OCI-LY7 (cell line): ENCODE measurements around the gene AKR7A2. TPM values are rescaled to one million over a fixed set of nuclear protein-coding genes. Genes with fewer than 3 reads are reported as not detected.
A peak's percentile ranks its signal among the peaks of the same experiment; 100 is the strongest.

ENCODE experiments used
- BruUV-seq: library from RNA; stranded (reverse); fragments of 400-500 nt; replicated peaks from 2 replicates; lab custom pipeline; 2021; lab: Mats Ljungman, UMichigan
- CTCF ChIA-PET: fragments of 300-600 bp; sonication (Branson Sonifier 250); formaldehyde crosslinking; loops from one replicate; lab custom pipeline; 2022; ENCODE audit warnings: antibody characterized with exemption; ENCODE audit not compliant: unreplicated experiment; lab: Charles Lee
- POLR2A ChIA-PET: fragments of 300-600 bp; sonication (Branson Sonifier 250); formaldehyde crosslinking; loops from one replicate; lab custom pipeline; 2022; ENCODE audit warnings: antibody characterized with exemption; lab: Charles Lee
- DNase-seq: peaks from one replicate; pipeline ENCODE4 v3.0.0-alpha.2; 2015; ENCODE audit warnings: low spot score
- H2AFZ ChIP-seq: fragments of 200-600 bp; sonication (generic), shearing (Covaris generic); 2 replicates; pipeline ENCODE4 v1.6.1; 2014; ENCODE audit warnings: mild to moderate bottlenecking, antibody characterized with exemption, low read length, moderate library complexity
- H3K27ac ChIP-seq: fragments of 200-600 bp; sonication (generic); 2 replicates; pipeline ENCODE4 v1.5.1; 2014; ENCODE audit warnings: mixed run types, low read depth, mild to moderate bottlenecking, moderate library complexity, low read length, inconsistent platforms; ENCODE audit not compliant: poor library complexity, severe bottlenecking
- H3K36me3 ChIP-seq: fragments of 200-600 bp; sonication (generic); 2 replicates; pipeline ENCODE4 v1.6.1; 2014; ENCODE audit warnings: mild to moderate bottlenecking, antibody characterized with exemption, low read length, moderate library complexity, mixed read lengths; ENCODE audit not compliant: insufficient read depth
- H3K4me1 ChIP-seq: fragments of 200-600 bp; sonication (generic); 2 replicates; pipeline ENCODE4 v1.5.1; 2014; ENCODE audit warnings: mild to moderate bottlenecking, low read length; ENCODE audit not compliant: insufficient read depth, poor library complexity, severe bottlenecking
- H3K4me2 ChIP-seq: fragments of 200-600 bp; sonication (generic); 2 replicates; pipeline ENCODE4 v1.6.1; 2014; ENCODE audit warnings: mild to moderate bottlenecking, low read length
- H3K4me3 ChIP-seq: fragments of 200-600 bp; sonication (generic); 2 replicates; pipeline ENCODE4 v1.5.1; 2014; ENCODE audit warnings: mild to moderate bottlenecking, low read depth, low read length; ENCODE audit not compliant: poor library complexity, severe bottlenecking
- H3K79me2 ChIP-seq: fragments of 200-600 bp; sonication (generic); 2 replicates; pipeline ENCODE4 v1.6.1; 2016; ENCODE audit warnings: low read depth, mild to moderate bottlenecking, low read length, moderate library complexity, mixed read lengths; ENCODE audit not compliant: insufficient read depth
- H3K9me2 ChIP-seq: fragments of 200-600 bp; sonication (generic); 2 replicates; pipeline ENCODE4 v1.6.1; 2016; ENCODE audit warnings: mild to moderate bottlenecking, low read length, mixed read lengths; ENCODE audit not compliant: insufficient read depth
- H3K9me3 ChIP-seq: fragments of 200-600 bp; sonication (generic); 2 replicates; pipeline ENCODE4 v1.6.1; 2014; ENCODE audit warnings: mild to moderate bottlenecking, mixed run types, low read length, mixed read lengths
- H4K20me1 ChIP-seq: fragments of 200-600 bp; sonication (generic); 2 replicates; pipeline ENCODE4 v1.6.1; 2014; ENCODE audit warnings: mild to moderate bottlenecking, antibody characterized with exemption, low read length, moderate library complexity, mixed read lengths; ENCODE audit not compliant: insufficient read depth
- EZH2phosphoT487 ChIP-seq: fragments of 200-600 bp; sonication (generic); IDR thresholded peaks from 2 replicates; pipeline ENCODE4 v1.6.1; 2018; ENCODE audit warnings: low read depth, borderline replicate concordance, mild to moderate bottlenecking, mixed run types, antibody characterized with exemption, low read length, moderate library complexity, mixed read lengths
- intact Hi-C: fragments of 100-400 bp; cut with micrococcal nuclease; formaldehyde crosslinking; loops from one replicate; pipeline ENCODE4 v1.10.0; 2022; ENCODE audit not compliant: unreplicated experiment
- total RNA-seq, 2 experiments: library from RNA; depleted of rRNA in 1 of 2; stranded (reverse); fragments of >200 nt in 1 of 2; shearing (Covaris generic) in 1 of 2; gene quantifications; 2 replicates each; pipeline ENCODE4 v1.2.3, GENCODE V29; 2014 to 2022
- TF ChIP-seq, protein P1 (sequence below): fragments of 200-600 bp; sonication (generic); conservative IDR thresholded peaks from 2 replicates; pipeline ENCODE4 v1.5.1; 2014; ENCODE audit warnings: mild to moderate bottlenecking, antibody characterized with exemption, low read length, moderate library complexity, mixed read lengths

The AKR7A2 gene
- total RNA-seq, 2 experiments from 2014 or later: 54.2 to 75.2 TPM

DNA sequence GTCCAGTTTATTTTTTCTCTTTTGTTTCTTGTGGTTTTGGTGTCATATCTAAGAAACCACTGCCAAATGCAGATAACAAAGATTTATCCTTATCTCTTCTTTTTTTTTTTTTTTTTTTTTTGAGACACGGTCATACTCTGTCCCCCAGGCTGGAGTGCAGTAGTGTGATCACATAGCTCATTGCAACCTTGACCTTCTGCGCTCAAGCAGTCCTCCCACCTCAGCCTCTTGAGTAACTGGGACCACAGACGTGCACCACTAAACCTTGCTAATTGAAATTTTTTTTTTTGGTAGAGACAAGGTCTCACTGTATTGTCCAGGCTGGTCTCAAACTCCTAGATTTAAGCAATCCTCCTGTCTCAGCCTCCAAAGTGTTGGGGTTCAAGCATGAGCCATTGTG lies 9.1 kb upstream of the AKR7A2 start:
- Histone ChIP-seq H3K9me2 (no peaks in the 10 kb centered on the region), H2AFZ (no peak overlapping the region), H3K4me3 (no peak overlapping the region), H3K36me3 (peaks cover 27% of the 10 kb centered on the region), H3K4me2 (no peak overlapping the region), H4K20me1 (no peaks in the 10 kb centered on the region), H3K27ac (no peak overlapping the region), H3K4me1 (peaks cover 15% of the 10 kb centered on the region), H3K79me2 (no peaks in the 10 kb centered on the region), H3K9me3 (no peaks in the 10 kb centered on the region)
- POLR2A ChIA-PET: no interaction called here
- CTCF ChIA-PET: no interaction called here
- no peak for DNase-seq
- no TSS peak for BruUV-seq
- intact Hi-C loops: no loop called here
- TF ChIP-seq, protein P1, sequence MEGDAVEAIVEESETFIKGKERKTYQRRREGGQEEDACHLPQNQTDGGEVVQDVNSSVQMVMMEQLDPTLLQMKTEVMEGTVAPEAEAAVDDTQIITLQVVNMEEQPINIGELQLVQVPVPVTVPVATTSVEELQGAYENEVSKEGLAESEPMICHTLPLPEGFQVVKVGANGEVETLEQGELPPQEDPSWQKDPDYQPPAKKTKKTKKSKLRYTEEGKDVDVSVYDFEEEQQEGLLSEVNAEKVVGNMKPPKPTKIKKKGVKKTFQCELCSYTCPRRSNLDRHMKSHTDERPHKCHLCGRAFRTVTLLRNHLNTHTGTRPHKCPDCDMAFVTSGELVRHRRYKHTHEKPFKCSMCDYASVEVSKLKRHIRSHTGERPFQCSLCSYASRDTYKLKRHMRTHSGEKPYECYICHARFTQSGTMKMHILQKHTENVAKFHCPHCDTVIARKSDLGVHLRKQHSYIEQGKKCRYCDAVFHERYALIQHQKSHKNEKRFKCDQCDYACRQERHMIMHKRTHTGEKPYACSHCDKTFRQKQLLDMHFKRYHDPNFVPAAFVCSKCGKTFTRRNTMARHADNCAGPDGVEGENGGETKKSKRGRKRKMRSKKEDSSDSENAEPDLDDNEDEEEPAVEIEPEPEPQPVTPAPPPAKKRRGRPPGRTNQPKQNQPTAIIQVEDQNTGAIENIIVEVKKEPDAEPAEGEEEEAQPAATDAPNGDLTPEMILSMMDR: no peak
- TF ChIP-seq EZH2phosphoT487: no peak

DNA sequence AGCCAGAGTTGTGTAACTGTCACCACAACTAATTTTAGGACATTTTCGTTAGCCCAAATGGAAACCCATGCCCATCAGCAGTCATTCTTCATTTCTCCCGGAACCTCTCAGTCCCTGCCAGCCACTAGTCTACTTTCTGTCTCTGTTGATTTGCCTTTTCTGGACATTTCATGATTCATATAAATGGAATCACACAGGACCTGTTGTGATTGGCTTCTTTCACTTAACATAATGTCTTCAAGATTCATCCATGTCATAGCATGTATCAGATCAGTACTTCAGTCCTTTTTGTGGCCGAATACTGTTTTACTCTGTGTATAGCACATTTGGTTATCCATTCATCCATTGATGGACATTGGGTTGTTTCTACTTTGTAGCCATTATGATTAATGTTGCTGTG lies 7.3 kb upstream of the AKR7A2 start:
- peaks cover 34% of the 10 kb centered on the region for H3K4me1 ChIP-seq
- POLR2A ChIA-PET: no interaction called here
- BruUV-seq: no TSS peak
- no peak overlapping the region for H3K4me3 ChIP-seq
- no peak overlapping the region for H2AFZ ChIP-seq
- no peak for TF ChIP-seq EZH2phosphoT487
- TF ChIP-seq, protein P1: no peak
- no peaks in the 10 kb centered on the region for H4K20me1 ChIP-seq
- DNase-seq: no peak
- H3K27ac ChIP-seq: no peak overlapping the region
- no peaks in the 10 kb centered on the region for H3K79me2 ChIP-seq
- intact Hi-C loops: no loop called here
- peaks cover 20% of the 10 kb centered on the region for H3K36me3 ChIP-seq
- no peaks in the 10 kb centered on the region for H3K9me3 ChIP-seq
- CTCF ChIA-PET: no interaction called here
- H3K9me2 ChIP-seq: no peaks in the 10 kb centered on the region
- no peak overlapping the region for H3K4me2 ChIP-seq

DNA sequence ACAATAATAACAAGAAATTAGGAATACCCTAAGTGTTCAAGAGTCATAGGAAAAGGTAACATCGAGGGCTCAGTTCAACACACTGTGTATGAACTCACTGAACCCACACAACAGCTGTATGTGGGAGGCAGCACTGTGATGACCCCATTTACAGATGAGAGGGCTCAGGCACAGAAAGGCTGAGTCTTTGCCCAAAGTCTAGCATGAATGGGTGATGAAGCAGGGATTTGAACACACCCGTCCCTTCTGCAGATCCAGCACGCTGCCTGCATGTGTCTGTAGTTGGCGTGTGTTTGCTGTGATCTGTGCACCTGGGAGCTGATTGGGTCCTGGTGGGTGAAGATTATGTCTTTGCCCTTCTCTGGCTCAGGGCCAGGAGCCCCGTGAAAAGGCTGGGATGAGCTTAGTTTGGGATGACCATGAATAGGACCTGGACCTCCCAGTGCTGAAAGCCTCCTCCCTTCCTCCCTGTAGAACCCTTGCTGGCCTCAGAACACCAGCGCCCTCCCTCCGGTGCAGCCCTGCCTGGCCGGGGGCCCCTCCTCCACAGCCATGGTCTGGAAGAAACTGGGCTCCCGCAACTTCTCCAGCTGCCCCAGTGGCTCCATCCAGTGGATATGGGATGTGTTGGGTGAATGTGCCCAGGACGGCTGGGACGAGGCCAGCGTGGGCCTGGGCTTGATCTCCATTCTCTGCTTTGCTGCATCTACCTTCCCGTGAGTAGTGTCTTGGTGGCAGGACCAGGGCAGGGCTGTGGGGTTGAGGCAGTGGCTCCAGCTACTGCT lies 5.4 kb upstream of the AKR7A2 start:
- intact Hi-C loops: no loop called here
- POLR2A ChIA-PET: interaction anchor here (0.6 kb wide), 1 partner anchor 314 kb away, joined by 4 read pairs; no protein-coding TSS in a partner anchor

More for the DNA sequence above, 5.4 kb upstream of the AKR7A2 start:
- no peak overlapping the region for H3K4me3 ChIP-seq
- H3K9me3 ChIP-seq: no peaks in the 10 kb centered on the region
- H2AFZ ChIP-seq: no peak overlapping the region
- CTCF ChIA-PET: interaction anchor here (0.5 kb wide), 1 partner anchor 24 kb away, joined by 4 read pairs; no protein-coding TSS in a partner anchor
- H3K79me2 ChIP-seq: peaks cover 9% of the 10 kb centered on the region; the same call in 1 of the 2 replicates
- TF ChIP-seq, protein P1: no peak
- TF ChIP-seq EZH2phosphoT487: no peak
- no peaks in the 10 kb centered on the region for H4K20me1 ChIP-seq
- DNase-seq: no peak
- BruUV-seq: no TSS peak
- no peaks in the 10 kb centered on the region for H3K9me2 ChIP-seq
- H3K4me2 ChIP-seq: peak overlapping the region; percentile 88
- peaks cover 50% of the 10 kb centered on the region for H3K4me1 ChIP-seq
- H3K27ac ChIP-seq: peak overlapping the region; percentile 91
- H3K36me3 ChIP-seq: peaks cover 15% of the 10 kb centered on the region
